GM12872 (cell line): ENCODE results near the gene MTA1.

Source experiments
- CTCF ChIP-seq: IDR thresholded peaks from 3 replicates; pipeline ENCODE4 v1.5.1; 2011; ENCODE audit warnings: low read depth, mild to moderate bottlenecking, low read length, moderate library complexity; ENCODE audit not compliant: insufficient read depth

The MTA1 gene

GRCh38 chr14:105398726-105399465 is 20.7 kb upstream of the MTA1 start:
- TF ChIP-seq CTCF: no peak

GRCh38 chr14:105399466-105399775 is 20.2 kb upstream of the MTA1 start:
- no peak for TF ChIP-seq CTCF

DNA sequence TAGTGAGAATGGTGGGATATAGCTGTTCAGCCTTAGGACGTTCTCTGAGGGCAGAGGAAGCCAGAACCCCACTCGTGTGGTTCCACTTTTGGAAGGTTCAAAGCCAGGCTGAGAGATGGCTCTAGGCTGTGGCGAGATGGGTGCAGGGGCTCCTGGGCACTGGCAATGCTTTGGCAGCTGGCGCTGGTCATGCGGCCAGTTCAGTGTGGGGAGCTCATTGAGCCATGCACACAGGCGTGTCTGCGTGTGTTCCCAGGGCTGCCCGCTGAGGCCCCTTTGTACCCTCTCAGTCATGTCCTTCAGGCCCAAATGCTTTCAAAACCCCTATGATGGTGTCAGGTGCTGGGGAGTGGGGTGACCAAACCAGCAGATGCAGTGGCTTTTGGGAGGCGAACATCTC is 19.6 kb upstream of the MTA1 start:
- TF ChIP-seq CTCF: no peak

DNA sequence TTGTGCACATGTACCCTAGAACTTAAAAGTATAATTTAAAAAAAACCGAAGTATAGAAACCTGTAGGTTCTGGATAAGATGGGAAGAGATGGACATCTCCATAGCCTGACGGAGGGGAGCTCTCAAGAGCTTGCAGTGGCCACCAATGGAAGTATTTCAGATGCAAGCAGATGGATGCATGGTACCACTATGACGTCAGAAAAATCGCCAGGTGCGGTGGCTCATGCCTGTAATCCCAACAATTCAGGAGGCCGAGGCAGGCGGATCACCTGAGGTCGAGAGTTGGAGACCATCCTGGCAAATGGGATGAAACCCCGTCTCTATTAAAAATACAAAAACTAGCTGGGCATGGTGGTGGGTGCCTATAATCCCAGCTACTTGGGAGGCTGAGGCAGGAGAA is 17.9 kb upstream of the MTA1 start:
- TF ChIP-seq CTCF: no peak

DNA sequence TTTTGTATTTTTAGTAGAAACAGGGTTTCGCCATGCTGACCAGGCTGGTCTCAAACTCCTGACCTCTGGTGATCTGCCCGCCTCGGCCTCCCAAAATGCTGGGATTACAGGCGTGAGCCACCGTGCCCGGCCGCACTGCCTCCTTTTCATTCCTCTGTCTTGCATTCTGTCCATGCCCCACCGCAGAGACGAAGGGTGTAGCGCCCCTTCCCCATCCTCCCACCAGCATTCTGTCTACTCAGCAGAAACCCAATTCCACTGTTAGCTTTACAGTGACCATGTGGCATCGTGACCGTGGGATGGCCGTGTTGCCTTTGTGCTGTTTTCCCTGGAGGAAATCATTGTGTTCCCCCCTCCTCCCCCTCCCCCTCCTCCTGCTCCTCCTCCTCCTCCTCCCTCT is 11.0 kb upstream of the MTA1 start:
- TF ChIP-seq CTCF: no peak

- no peak for TF ChIP-seq CTCF
Observed at GRCh38 chr14:105409364-105409763, 10.3 kb upstream of the MTA1 start.

DNA sequence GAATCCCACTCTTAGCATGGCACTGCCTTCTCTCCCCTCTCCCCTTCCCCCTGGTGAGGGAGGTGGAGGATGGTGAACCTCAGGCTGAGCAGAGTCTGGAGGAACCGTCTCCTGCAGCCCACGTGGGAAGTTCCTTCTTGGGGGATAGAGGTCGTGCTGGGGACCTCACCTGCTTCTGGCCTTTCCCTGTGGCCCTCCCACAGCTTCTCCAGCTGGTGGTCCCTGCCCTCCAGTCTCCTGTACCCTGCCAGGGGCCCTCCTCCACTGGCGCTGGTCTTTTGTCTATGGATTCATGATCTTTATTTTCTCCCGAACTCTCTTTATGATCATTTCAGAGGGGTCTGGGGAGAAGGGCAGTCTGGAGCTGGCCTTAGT is 9.0 kb upstream of the MTA1 start:
- no peak for TF ChIP-seq CTCF
